ENCODE data around the gene SAMD15. TPM values are rescaled to one million over a fixed set of nuclear protein-coding genes. Genes with fewer than 3 reads are reported as not detected.

The SAMD15 gene
- polyA plus RNA-seq, 1 experiment = 0.72 TPM

DNA sequence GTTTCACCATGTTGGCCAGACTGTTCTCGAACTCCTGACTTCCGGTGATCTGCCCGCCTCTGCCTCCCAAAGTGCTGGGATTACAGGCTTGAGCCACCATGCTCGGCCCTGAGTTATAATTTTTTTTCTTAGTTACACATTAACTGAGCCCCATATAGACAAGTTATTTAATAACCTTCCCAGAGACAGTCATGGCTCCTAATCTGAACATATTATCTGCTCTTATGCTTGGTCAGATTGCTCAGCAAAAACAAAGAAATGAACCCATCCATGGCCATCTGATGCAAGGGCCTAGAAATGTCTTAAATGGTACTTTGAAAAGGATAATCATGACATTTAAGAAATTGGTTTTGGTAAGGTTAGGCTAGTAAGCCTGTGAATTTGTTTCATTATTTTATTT, 13.0 kb downstream of the SAMD15 start:
- DNase-seq (ENCODE audit: low read depth, low spot score) = no peak
- Histone ChIP-seq H3K4me3 (ENCODE audit: low read depth, low read length) (no peak overlapping the region), H3K27ac (ENCODE audit: low read depth, low read length) (no peak overlapping the region), H3K9me3 (ENCODE audit: control insufficient read depth, insufficient read depth, low read length) (no peaks in the 10 kb centered on the region), H3K27me3 (ENCODE audit: control insufficient read depth, insufficient read depth, low read length) (no peaks in the 10 kb centered on the region)
- ChIA-PET POLR2A (no interaction called here), CTCF (interaction anchor here (0.6 kb wide), 1 partner anchor 29 kb away, joined by 3 read pairs; no protein-coding TSS in a partner anchor)
- TF ChIP-seq, protein P1, sequence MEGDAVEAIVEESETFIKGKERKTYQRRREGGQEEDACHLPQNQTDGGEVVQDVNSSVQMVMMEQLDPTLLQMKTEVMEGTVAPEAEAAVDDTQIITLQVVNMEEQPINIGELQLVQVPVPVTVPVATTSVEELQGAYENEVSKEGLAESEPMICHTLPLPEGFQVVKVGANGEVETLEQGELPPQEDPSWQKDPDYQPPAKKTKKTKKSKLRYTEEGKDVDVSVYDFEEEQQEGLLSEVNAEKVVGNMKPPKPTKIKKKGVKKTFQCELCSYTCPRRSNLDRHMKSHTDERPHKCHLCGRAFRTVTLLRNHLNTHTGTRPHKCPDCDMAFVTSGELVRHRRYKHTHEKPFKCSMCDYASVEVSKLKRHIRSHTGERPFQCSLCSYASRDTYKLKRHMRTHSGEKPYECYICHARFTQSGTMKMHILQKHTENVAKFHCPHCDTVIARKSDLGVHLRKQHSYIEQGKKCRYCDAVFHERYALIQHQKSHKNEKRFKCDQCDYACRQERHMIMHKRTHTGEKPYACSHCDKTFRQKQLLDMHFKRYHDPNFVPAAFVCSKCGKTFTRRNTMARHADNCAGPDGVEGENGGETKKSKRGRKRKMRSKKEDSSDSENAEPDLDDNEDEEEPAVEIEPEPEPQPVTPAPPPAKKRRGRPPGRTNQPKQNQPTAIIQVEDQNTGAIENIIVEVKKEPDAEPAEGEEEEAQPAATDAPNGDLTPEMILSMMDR (IDR thresholded peaks at IDR 0.05; ENCODE audit: low read depth, low read length) = no peak

DNA sequence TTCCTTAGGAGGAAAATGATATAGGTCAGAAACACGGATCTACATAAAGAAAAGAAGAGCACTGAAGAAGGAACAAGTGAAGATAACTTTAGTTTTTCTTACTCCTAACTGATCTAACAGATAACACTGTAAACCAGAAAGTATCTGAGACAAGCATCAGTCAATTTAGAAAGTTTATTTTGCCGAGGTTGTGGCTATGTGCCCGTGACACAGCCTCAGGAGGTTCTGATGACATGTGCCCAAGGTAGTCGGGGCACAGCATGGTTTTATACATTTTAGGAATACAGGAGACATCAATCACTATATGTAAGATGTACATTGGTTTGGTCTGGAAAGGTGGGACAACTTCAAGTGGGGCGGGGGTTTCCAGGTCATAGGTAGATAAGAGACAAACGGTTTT, 23.0 kb downstream of the SAMD15 start:
- TF ChIP-seq, protein P1 (IDR thresholded peaks at IDR 0.05; ENCODE audit: low read depth, low read length) = no peak
- H3K27ac ChIP-seq (ENCODE audit: low read depth, low read length) = no peak overlapping the region
- no peaks in the 10 kb centered on the region for H3K9me3 ChIP-seq (ENCODE audit: control insufficient read depth, insufficient read depth, low read length)
- DNase-seq (ENCODE audit: low read depth, low spot score) = no peak
- ChIA-PET POLR2A (no interaction called here), CTCF (no interaction called here)
- no peak overlapping the region for H3K4me3 ChIP-seq (ENCODE audit: low read depth, low read length)
- peaks cover 6% of the 10 kb centered on the region for H3K27me3 ChIP-seq (ENCODE audit: control insufficient read depth, insufficient read depth, low read length)

DNA sequence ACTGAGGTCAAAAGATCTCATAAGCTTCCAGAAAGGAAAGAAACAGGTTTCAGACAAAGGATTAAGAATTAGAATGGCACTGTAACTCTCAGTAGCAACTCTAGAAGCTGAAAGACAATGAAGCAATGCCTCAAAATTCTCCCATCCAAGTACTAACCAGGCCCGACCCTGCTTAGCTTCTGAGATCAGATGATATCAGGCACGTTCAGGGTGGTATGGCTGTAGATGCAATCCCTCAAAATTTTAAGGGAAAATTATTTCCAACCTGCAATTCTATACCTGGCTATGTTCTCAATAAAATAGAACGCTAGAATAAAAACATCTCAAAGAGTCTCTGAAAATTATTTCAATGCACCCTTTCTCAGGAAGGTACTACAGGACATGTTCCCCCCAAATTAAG, 26.6 kb downstream of the SAMD15 start:
- POLR2A ChIA-PET = no interaction called here
- H3K27me3 ChIP-seq (ENCODE audit: control insufficient read depth, insufficient read depth, low read length) = peaks cover 11% of the 10 kb centered on the region
- H3K27ac ChIP-seq (ENCODE audit: low read depth, low read length) = no peak overlapping the region
- CTCF ChIA-PET = no interaction called here
- TF ChIP-seq, protein P1 (IDR thresholded peaks at IDR 0.05; ENCODE audit: low read depth, low read length) = no peak
- H3K9me3 ChIP-seq (ENCODE audit: control insufficient read depth, insufficient read depth, low read length) = no peaks in the 10 kb centered on the region
- H3K4me3 ChIP-seq (ENCODE audit: low read depth, low read length) = no peak overlapping the region
- no peak for DNase-seq (ENCODE audit: low read depth, low spot score)

DNA sequence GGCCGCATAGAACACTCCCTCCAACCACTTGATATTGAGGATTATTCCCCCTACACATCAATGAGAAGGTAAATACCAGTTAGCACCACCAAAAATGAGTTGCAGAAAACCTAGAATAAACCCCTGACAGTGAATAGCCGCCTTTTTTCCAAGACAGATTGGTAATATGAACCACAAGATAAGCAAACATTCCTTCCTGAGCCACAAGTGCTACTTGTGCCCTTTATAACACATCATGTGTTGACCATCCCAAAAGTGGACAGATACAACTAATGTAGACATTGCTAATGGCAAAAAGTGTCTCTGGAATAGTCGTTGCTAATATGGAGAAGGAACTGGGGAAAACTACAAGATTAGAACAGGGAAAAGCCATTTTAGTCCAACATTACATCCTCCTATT, 28.9 kb downstream of the SAMD15 start:
- Histone ChIP-seq H3K4me3 (ENCODE audit: low read depth, low read length) (no peak overlapping the region), H3K9me3 (ENCODE audit: control insufficient read depth, insufficient read depth, low read length) (no peaks in the 10 kb centered on the region), H3K27ac (ENCODE audit: low read depth, low read length) (no peak overlapping the region), H3K27me3 (ENCODE audit: control insufficient read depth, insufficient read depth, low read length) (peaks cover 6% of the 10 kb centered on the region)
- CTCF ChIA-PET = no interaction called here
- POLR2A ChIA-PET = interaction anchor here (0.6 kb wide), 2 partner anchors 56 to 90 kb away, joined by 7 to 11 read pairs; no protein-coding TSS in a partner anchor
- no peak for DNase-seq (ENCODE audit: low read depth, low spot score)
- TF ChIP-seq, protein P1 (IDR thresholded peaks at IDR 0.05; ENCODE audit: low read depth, low read length) = no peak

DNA sequence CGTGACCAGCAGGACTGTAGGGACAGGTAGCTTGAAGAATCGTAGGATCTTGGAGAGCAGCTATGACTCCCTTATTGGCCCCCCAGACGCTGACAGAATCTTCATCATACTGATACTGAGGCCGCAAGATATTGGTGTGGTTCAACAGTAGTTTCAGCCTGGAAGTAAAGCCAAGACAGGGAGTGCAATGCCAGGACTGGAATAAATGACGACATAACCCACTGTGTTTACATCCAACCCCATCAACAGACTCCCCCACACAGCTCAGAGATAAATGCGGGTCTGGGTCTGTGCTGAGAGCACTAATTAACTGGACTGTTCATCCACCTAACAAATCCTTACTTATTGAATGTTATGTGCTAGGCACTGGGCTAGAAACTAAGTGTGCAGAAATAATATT, 29.5 kb downstream of the SAMD15 start:
- CTCF ChIA-PET = no interaction called here
- H3K9me3 ChIP-seq (ENCODE audit: control insufficient read depth, insufficient read depth, low read length) = no peaks in the 10 kb centered on the region
- peaks cover 6% of the 10 kb centered on the region for H3K27me3 ChIP-seq (ENCODE audit: control insufficient read depth, insufficient read depth, low read length)
- POLR2A ChIA-PET = interaction anchor here (0.6 kb wide), 1 partner anchor 91 kb away, joined by 11 read pairs; no protein-coding TSS in a partner anchor
- H3K27ac ChIP-seq (ENCODE audit: low read depth, low read length) = no peak overlapping the region
- TF ChIP-seq, protein P1 (IDR thresholded peaks at IDR 0.05; ENCODE audit: low read depth, low read length) = no peak
- no peak overlapping the region for H3K4me3 ChIP-seq (ENCODE audit: low read depth, low read length)
- DNase-seq (ENCODE audit: low read depth, low spot score) = no peak
